Prostate gland (tissue), 2 donors: ENCODE data around the gene PNPT1. TPM values are rescaled to one million over a fixed set of nuclear protein-coding genes. Genes with fewer than 3 reads are reported as not detected.

ENCODE experiments used
- DNase-seq: peaks from one replicate; pipeline ENCODE4 v3.0.0-alpha.2; 2019; ENCODE audit warnings: low spot score
- H3K27ac ChIP-seq, 2 donors: fragments of 200-600 bp; sonication (generic); 2 replicates each; pipeline ENCODE4 v1.5.1; 2017 to 2019
- H3K27me3 ChIP-seq: fragments of 200-600 bp; sonication (generic); replicated peaks from 2 replicates; pipeline ENCODE4 v1.5.1; 2019; ENCODE audit not compliant: insufficient read depth
- H3K36me3 ChIP-seq, 2 donors: fragments of 200-600 bp; sonication (generic); 1 replicate in 1 of 2; 2 replicates in 1 of 2; pipeline versions ENCODE4 v1.5.1 to v1.8.1; 2017 to 2019
- H3K4me1 ChIP-seq: fragments of 200-600 bp; sonication (generic); replicated peaks from 2 replicates; pipeline ENCODE4 v1.5.1; 2019
- H3K4me3 ChIP-seq, 2 donors: fragments of 200-600 bp; sonication (generic); 2 replicates each; pipeline ENCODE4 v1.5.1; 2017 to 2019
- H3K9me3 ChIP-seq: fragments of 200-600 bp; sonication (generic); 2 replicates; pipeline ENCODE4 v1.5.1; 2017
- POLR2A ChIP-seq: fragments of 450-650 bp; IDR thresholded peaks from one replicate; pipeline ENCODE4 v1.6.1; 2016; ENCODE audit warnings: antibody characterized with exemption, mild to moderate bottlenecking
- POLR2AphosphoS5 ChIP-seq: sonication (generic); formaldehyde crosslinking; IDR thresholded peaks from one replicate; pipeline ENCODE4 v1.6.1; 2017; ENCODE audit warnings: antibody characterized with exemption
- WGBS: methylation state at CpG from one replicate; pipeline ENCODE4 v1.1.5; 2018; 5-methylcytosine and 5-hydroxymethylcytosine counted together
- intact Hi-C: fragments of 100-400 bp; cut with DNase I; formaldehyde crosslinking; loops from one replicate; pipeline ENCODE4 v1.14.2; 2022
- total RNA-seq, 2 donors: library from RNA; depleted of rRNA; stranded (reverse); fragments of >200 nt; gene quantifications; one replicate each; pipeline ENCODE4 v1.1.0, GENCODE V29; 2016
- TF ChIP-seq, protein P1 (sequence below), 4 experiments: fragments of 200-600 bp in 2 of 4; fragments of 450-650 bp in 2 of 4; sonication (generic) in 2 of 4; IDR thresholded peaks; 1 replicate in 3 of 4; 2 replicates in 1 of 4; pipeline ENCODE4 v1.5.1; 2016 to 2019; ENCODE audit warnings: antibody characterized with exemption in 4 of 4, mild to moderate bottlenecking in 2 of 4, moderate library complexity in 2 of 4

PNPT1 gene
- total RNA-seq, 2 donors from 2014 or later = 11.8 to 38.3 TPM

DNA sequence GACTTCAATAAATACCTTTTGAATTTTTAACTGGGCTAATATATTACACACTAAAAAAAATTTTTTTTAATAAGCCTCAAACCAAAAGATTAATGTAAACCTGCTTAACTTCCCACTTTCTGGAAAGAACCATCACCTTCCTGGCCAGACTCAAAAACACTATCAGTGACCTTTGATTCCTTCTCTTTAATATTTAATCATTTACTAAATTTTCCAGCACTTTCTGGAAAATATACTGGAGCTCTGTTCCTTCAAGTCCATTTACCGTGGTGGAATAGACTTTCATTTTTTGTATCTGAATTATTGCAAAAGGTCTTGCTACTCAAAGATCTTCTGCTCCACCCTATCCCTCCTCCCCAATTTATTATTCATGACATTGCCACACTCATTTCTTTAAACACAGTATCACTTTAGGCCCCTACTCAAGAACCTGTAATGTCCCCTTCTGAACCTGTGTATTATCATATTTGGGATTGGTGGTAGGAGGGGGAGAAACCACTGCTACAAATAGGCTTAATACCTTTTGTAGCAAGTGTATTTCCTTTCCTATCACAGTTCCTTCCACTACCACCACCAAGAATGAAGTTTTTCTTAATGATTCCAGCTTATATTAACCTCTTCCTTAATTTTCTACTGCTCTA, 83.6 kb downstream of the PNPT1 start:
- no peaks in the 10 kb centered on the region for H3K27me3 ChIP-seq
- no peak for TF ChIP-seq POLR2AphosphoS5
- TF ChIP-seq, protein P1, sequence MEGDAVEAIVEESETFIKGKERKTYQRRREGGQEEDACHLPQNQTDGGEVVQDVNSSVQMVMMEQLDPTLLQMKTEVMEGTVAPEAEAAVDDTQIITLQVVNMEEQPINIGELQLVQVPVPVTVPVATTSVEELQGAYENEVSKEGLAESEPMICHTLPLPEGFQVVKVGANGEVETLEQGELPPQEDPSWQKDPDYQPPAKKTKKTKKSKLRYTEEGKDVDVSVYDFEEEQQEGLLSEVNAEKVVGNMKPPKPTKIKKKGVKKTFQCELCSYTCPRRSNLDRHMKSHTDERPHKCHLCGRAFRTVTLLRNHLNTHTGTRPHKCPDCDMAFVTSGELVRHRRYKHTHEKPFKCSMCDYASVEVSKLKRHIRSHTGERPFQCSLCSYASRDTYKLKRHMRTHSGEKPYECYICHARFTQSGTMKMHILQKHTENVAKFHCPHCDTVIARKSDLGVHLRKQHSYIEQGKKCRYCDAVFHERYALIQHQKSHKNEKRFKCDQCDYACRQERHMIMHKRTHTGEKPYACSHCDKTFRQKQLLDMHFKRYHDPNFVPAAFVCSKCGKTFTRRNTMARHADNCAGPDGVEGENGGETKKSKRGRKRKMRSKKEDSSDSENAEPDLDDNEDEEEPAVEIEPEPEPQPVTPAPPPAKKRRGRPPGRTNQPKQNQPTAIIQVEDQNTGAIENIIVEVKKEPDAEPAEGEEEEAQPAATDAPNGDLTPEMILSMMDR (IDR thresholded peaks at IDR 0.05) = no peak
- DNase-seq = no peak
- H3K9me3 ChIP-seq = no peaks in the 10 kb centered on the region
- WGBS = 79% methylated on average over 1 of the region's 1 CpG
- no peaks in the 10 kb centered on the region for H3K36me3 ChIP-seq
- intact Hi-C loops = no loop called here
- H3K4me1 ChIP-seq = no peaks in the 10 kb centered on the region
- no peak overlapping the region for H3K4me3 ChIP-seq
- no peak overlapping the region for H3K27ac ChIP-seq

DNA sequence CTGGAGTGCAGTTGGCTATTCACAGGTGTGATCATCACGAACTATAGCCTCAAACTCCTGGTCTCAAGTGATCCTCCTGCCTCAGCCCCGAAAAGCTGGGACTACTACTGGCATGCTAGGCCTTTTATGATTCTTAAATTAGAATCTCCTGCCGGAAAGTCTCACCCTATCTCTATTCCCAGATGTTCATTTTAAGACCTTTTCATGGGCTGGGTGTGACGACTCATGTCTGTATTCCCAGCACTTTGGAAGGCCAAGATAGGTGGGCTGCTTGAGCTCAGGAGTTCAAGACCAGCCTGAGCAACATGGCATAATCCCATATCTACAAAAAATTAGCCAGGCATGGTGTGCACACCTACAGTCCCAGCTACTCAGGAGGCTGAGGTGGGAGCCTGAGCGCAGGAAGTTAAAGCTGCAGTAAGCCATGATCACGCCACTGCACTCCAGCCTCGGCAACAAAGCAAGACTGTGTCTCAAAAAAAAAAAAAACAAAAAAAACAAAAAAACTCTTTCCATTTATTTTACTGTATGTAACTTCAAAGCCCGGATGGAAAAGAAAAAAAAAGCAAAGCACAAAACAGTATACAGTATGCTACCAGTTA, 84.3 kb downstream of the PNPT1 start:
- TF ChIP-seq POLR2AphosphoS5 (no peak), POLR2A (no peak)
- TF ChIP-seq, protein P1 (IDR thresholded peaks at IDR 0.05) = no peak
- intact Hi-C loops = no loop called here
- no peaks in the 10 kb centered on the region for H3K4me1 ChIP-seq

DNA sequence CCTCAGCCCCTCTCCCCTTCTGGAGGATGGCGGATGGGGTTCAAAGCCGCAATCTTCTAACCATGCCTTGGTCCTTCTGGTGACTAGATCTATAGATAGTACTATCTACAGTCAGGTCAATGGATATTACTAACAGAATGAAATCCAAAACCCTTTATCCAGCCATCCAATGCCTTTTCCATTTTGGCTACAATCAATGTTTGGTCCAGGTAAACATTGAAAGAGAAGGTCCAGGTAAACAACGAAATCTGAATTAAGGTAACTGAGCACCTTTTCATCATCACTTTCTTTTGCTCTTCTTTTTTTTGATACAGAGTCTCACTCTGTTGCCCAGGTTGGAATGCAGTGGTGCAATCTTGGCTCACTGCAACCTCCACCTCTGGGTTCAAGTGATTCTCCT, 85.9 kb downstream of the PNPT1 start:
- no peaks in the 10 kb centered on the region for H3K4me1 ChIP-seq
- H3K4me3 ChIP-seq = no peak overlapping the region
- H3K27ac ChIP-seq = no peak overlapping the region
- TF ChIP-seq, protein P1 (IDR thresholded peaks at IDR 0.05) = no peak
- TF ChIP-seq POLR2AphosphoS5 = no peak
- no peak for TF ChIP-seq POLR2A
- DNase-seq = no peak
- no peaks in the 10 kb centered on the region for H3K36me3 ChIP-seq
- 96% methylated on average over 3 of the region's 3 CpGs for WGBS
- intact Hi-C loops = no loop called here
- no peaks in the 10 kb centered on the region for H3K9me3 ChIP-seq
- no peaks in the 10 kb centered on the region for H3K27me3 ChIP-seq

More for the DNA sequence above, 84.3 kb downstream of the PNPT1 start:
- Histone ChIP-seq H3K4me3 (no peak overlapping the region), H3K36me3 (no peaks in the 10 kb centered on the region), H3K27ac (no peak overlapping the region), H3K9me3 (no peaks in the 10 kb centered on the region), H3K27me3 (no peaks in the 10 kb centered on the region)
- 79% methylated on average over 8 of the region's 8 CpGs for WGBS
- DNase-seq = no peak

DNA sequence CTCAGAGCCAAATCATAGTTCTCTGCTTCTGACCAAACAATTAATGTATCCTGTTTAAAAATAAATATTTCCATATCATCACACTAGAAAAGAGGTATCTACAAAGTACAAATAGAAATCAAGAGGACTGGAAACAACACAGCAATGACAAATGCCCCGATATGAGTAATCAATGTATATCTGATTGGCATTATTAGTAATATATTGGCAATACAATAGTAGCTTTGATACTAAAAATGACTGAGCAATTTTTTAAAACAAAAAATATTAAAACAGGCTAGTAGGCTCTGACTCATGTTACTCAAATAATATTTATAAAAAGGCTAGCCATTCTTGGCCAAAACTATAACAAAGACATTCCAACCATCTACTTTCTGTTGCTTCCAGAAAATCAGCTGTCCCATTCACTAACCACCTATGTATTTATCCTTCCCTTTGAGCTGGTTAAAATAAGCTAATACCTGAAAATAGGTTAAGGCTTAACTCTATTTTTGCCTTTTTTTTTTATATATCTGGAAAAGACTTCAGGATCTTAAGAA, 89.5 kb downstream of the PNPT1 start:
- Histone ChIP-seq H3K36me3 (no peaks in the 10 kb centered on the region), H3K27ac (no peak overlapping the region), H3K27me3 (no peaks in the 10 kb centered on the region), H3K4me3 (no peak overlapping the region), H3K4me1 (no peaks in the 10 kb centered on the region), H3K9me3 (no peaks in the 10 kb centered on the region)
- DNase-seq = no peak
- TF ChIP-seq POLR2AphosphoS5 (no peak), POLR2A (no peak)
- TF ChIP-seq, protein P1 (IDR thresholded peaks at IDR 0.05) = no peak
- WGBS = 88% methylated on average over 1 of the region's 1 CpG
- intact Hi-C loops = no loop called here

DNA sequence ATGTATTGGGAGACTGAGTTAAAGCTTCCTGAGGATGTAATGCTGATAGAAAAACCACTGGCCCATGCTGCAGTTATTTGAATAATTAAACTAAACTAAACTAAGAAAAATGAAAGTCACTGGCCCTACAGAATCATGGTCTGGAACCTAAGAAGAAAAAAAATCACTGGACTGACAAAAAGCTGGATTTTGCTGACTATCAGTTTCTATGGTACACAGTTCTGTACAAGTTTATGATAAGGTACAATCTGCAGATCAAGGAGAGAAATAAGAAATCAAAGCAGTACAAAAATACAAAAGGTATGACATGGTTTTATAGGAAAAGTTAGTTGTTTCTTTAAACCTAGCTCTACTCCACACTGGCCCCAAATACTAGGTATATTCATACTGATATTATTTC, 91.8 kb downstream of the PNPT1 start:
- Histone ChIP-seq H3K36me3 (no peaks in the 10 kb centered on the region), H3K27me3 (no peaks in the 10 kb centered on the region), H3K27ac (no peak overlapping the region), H3K9me3 (no peaks in the 10 kb centered on the region), H3K4me1 (no peaks in the 10 kb centered on the region), H3K4me3 (no peak overlapping the region)
- intact Hi-C loops = no loop called here
- no peak for TF ChIP-seq POLR2A
- TF ChIP-seq, protein P1 (IDR thresholded peaks at IDR 0.05) = no peak
- TF ChIP-seq POLR2AphosphoS5 = no peak
- no peak for DNase-seq
